KBM-7 (cell line): ENCODE data around the gene AGBL1.
"Not testable (repeated sequence)": the region's sequence is repeated elsewhere in the genome, so short reads cannot be mapped to it uniquely, and the experiment has no call there.

ENCODE experiments used
- DNase-seq: peaks from one replicate; pipeline ENCODE4 v3.0.0-alpha.2; 2015
- in situ Hi-C: fragments of 300-500 bp; cut with MboI; formaldehyde crosslinking; loops from 2 replicates; pipeline ENCODE4 v1.14.3; 2020; ENCODE audit warnings: low sequenced_read_pairs, low pct_unique_long_range_greater_than_20kb, mixed read lengths

The AGBL1 gene

DNA sequence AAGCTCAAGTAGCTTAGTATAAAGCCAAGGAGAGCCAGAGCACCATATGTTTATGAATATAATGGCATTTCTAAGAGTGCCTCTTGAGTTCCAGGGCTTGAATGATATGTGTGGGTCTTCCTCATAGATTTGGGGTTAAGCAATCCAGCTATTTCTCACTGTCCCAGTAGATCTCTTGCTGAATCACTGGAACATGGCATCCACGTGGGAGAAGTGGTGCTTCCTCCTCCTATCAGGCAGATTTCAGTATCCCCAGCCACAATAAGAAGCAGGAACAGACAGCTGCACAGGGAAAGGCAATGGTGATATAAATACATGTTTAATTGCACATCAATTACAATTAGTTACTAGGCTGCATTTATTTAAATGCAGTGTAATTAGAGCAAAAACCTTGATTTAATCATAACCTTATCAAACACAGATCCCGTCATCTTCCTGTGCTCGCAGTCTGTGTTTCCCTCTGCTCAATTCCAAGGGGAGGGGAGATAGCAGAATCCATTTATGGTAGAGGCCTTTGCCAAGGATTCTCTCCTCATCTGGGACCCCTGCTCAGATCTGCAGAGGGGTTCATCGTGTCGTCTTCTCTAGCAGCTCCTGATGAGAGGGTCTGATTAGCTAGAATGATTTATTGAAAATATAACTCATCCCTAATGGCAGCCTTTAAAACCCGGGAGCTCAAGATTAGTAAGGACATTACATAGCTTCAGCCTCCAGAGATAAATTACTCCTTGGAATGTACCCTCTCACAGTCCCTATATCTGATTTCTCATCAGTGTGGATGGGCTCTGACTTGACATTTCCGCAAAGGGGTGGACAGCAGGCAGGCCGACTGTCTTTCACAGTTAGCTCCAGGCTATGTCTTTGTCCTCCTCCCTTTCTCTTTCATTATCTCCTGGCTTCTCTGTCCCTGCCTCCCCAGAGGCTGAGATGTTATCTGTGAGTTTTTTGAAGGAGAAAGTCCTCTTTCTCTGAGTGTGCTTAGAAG, 775.9 kb downstream of the AGBL1 start:
- in situ Hi-C loops, result no loop called here
- no peak for DNase-seq

DNA sequence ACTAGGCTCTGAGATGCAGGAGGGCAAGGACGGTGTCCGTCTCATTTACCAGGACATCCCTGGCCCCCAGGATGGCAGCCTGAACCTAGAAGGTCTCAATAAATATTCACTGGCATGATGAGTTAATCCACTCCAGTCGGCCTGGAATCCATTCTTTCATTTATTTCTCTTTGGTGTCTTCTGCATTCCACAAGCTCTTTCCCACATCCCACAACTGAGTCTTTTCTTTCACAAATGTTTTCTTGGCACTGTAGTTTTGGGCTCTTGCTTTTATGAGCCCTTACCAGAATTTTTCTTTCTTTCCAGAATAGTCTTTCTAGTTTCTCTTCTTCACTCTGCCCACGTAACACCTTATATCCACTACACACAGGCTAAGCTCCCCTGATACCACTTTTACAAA, 778.0 kb downstream of the AGBL1 start:
- in situ Hi-C loops, result no loop called here
- DNase-seq, result no peak

DNA sequence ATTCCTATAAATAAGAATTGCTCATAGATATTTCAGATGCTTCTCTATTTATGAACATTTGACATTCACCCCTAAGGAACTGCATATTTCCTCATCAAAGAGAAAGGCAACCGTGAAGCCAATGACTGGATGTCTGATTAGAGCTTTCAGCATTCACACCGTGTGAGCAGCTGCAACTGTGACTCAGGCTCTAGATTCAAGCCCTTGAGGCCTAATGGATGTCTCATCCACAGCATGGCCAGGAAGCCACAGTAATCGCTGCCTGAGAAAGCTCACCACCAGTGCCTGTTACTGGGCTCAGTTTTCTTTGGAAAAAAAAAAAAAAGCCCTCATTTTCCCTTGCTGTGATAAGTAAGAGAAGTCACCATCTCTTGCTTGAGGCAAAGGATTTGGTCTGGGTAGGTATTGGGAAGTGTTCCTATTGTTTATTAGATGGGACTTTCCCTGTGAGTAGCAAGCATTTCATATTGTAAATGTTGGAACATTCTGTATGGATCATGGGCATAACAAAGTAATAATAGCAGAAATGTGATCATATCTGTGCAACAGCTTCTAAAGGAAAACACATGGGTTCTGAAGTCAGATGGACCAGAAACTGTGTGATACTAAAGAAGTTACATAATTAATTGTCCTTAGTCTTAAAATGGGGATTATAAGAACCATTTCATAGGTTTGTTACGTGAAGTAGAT, 783.7 kb downstream of the AGBL1 start:
- no peak for DNase-seq
- in situ Hi-C loops, result no loop called here

DNA sequence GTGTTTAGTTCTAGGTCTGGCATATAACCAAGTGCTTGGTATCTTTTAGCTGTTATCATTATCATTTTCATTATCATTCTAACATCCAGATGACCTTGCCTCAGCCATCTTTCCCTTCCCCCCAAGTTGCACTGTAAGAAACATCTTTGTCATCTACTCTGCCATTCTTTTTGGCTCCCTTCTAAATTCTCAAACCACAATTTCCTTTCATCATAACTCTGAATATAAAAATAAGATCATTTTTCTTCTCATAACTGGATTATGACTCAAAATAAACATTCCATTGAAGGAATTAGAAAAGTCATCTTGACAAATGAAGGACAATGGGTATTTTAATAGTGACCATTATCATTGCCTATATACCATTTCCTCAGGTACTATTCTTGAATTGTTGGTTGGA, 786.2 kb downstream of the AGBL1 start:
- in situ Hi-C loops, result no loop called here
- DNase-seq, result no peak

DNA sequence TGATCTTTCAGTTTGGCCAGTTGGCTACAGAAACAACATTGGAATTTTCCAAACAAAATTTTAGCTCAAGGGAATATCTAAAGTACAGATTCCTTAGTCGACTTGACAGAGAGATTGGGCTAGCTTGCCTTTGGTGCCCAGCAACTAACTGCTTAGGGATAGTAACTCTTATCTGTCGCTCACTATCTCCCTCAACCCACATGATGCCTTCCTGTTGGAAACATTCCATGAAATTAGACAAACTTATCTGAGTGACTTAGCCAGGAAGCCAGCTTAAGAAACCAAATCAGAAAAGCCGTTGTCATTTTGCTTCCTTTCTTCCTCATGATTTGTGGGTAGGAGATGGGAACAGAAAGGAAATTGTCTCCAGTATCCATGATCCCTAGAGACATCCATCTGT, 791.2 kb downstream of the AGBL1 start:
- no peak for DNase-seq
- in situ Hi-C loops, result no loop called here

DNA sequence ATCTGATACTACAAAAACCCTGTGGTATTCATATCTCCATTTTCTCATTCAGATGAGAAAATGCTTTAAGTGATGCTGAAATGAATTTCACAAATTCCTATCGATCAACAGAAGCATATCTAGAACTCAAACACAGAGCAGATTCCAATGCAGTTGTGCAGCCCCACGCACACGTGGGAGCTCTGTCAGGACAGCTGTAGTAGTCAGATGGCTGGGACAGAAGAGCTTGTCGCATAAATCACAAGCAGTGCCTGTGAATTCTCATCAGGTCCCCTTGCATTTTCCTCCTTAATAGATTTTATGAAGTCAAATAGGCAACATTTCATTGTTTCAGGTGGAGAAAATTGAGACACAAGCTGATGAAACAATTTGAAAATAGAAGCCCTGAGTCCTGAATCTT, 792.3 kb downstream of the AGBL1 start:
- DNase-seq, result no peak
- in situ Hi-C loops, result no loop called here

DNA sequence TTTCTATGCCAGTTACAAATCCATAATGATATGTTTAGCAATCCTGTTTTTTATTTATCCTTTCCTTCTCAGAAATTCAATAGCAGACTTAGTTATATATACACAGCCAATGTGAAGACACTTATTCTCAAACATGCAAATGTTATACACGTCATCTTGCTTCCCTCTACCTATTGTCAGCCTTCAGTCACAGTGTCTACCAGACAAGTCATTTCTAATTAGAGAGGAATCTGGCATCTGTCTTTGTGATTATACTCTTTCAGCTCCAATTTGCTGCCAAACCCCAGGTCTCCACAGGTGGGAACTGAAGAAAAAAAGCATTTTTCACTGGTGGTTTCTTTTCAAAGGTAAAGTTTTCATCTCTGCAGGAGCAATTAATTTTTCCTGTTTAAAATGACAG, 793.1 kb downstream of the AGBL1 start:
- DNase-seq, result no peak
- in situ Hi-C loops, result no loop called here

DNA sequence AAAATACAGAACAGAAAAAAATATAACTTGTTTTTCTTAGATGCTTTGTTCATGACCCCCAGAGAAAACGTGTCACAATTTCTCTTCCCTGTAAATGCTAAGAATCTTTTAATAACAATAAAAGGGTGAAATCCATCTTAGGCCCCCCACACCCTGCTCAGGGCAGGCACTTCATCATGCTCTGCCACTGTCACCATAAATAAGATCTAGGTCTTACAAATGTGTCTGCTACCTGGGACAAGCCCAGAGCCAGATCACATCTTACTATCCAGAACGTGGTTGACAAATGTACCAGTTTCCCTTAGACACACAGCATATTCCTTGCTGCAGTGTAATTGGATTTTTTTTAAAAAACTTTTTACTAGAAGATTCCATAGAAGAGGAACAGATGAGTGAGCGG, 795.4 kb downstream of the AGBL1 start:
- no peak for DNase-seq
- in situ Hi-C loops, result no loop called here

DNA sequence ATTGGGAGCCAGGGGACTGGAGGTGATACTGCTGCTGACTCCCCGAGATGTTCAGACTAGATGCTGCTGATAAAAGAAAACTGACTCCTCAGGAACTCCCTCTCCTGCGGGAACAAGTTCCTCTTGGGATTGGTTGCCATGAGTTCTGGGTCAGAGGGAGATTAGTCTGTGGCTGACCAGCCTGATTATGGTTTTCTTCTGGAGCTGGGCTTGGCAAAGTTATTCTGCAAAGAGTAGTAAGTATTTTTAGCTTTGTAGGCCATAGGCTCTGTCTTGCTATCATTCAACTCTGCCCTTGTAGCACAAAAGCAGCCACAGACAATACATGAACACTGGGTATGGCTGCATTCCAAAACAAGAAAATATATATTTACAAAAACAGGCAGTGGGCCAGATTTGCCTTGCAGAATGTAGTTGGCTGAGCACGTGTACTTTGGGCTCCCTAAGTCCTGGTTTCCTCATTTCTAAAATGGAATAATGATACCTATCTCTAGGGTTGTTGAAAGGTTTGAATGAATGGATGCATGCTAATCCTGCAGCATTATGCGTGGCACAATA, 796.8 kb downstream of the AGBL1 start:
- in situ Hi-C loops, result no loop called here
- DNase-seq, result no peak

DNA sequence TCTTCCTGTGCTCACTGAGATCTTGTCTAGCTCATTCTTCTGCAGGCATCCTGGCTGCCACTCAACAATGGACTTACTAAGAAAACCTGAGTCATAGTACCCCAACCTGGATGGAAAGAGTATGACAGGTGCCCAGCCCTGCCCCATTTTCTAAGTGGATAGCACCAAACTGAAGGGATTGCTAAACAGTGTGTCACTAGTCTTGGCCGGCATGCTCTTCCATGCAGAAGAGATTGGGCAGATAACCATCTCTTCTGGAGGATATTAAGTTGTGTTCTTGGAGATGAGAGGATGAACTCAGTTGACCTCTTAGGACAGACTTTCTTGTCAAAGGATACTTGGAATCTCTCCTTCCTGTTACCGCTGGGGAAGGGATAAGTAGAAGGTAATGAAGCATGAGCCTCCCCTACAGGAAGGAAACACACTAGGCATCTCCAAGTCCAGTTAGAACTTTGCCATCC, 797.5 kb downstream of the AGBL1 start:
- in situ Hi-C loops, result no loop called here
- no peak for DNase-seq

DNA sequence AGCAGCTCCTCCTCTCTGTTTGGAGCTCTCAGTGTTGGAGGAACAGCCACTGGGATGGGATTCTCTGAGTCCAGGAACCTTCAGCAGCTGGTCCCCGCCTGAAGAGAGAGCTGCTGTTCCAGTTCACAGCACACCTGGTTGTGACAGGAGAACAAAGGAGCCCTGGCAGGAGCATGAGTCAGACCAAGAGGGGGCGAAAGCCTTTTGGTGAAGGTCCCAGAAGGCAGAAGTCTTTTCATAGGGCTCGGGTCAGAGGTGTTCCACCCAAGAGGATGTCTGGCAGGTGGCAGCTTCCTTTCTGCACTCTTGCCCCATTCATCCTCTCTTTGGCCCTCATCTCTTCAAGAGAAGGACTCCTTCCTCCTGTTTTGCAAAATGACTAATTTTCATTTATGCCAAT, 799.2 kb downstream of the AGBL1 start:
- in situ Hi-C loops, DNase-seq: not testable (repeated sequence)

DNA sequence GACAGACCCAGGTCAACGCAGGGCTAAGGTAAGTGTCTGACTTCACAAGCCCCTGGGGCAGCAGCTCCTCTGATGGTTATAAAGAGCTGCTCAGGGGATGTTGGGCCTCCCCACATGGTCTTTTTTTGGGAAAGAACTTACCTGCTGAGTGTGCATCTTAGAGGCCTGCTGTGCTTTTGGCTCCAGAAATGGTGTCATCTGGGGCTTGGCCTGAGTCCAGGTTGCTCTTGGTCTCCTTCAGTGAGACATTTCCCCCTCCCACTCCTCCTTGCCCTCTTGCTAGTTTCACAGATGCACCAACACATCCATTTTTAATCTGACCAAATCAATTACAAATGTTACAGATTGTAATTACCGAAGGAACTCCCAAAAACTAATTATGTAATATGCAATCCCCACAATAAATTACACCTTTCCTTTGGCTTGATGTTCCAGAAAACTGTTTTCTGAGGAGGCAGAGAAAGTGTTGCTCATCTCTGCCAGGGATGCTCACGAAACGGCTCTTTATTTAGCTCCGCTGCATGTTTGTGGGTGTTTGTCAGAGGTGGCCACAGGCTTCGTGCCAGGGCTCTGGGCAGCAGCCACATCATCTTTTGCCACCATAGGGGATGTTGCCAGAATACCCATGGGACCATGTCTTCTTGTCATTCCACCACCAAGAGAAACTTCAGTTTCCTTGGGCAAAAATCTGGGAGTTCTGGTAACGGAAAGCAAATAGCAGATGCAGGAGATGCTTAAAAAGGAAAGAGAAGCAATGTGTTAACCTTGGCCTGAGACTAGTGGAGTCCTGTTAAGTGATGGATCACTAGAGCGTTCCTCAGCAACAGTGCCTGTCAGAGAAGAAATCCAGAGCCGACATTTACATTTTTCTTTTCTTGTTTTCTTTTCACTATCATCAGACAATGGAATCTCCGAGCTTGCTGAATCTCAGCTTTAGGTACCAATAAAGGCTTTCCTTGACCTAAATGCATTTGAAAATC, 799.9 kb downstream of the AGBL1 start:
- no peak for DNase-seq
- in situ Hi-C loops, result no loop called here

DNA sequence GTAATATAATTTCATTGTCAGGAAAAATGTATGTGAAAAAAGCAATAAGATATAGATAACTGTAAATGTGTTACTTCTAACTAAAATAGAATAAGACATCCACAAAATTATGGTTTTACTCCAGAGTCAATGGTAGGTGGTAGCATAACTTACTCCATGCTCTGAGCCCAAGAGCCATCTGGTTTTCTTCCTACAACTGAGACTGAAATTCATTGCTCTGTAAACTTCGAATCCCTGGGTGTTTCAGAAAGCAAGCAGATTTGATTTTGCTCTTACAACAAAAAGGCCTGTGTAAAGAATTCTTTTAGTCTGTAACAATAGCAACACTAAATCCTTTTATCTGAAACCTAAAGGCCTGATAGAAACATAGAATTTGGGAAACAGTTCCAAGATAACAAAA, 805.9 kb downstream of the AGBL1 start:
- DNase-seq, result no peak
- in situ Hi-C loops, result no loop called here

DNA sequence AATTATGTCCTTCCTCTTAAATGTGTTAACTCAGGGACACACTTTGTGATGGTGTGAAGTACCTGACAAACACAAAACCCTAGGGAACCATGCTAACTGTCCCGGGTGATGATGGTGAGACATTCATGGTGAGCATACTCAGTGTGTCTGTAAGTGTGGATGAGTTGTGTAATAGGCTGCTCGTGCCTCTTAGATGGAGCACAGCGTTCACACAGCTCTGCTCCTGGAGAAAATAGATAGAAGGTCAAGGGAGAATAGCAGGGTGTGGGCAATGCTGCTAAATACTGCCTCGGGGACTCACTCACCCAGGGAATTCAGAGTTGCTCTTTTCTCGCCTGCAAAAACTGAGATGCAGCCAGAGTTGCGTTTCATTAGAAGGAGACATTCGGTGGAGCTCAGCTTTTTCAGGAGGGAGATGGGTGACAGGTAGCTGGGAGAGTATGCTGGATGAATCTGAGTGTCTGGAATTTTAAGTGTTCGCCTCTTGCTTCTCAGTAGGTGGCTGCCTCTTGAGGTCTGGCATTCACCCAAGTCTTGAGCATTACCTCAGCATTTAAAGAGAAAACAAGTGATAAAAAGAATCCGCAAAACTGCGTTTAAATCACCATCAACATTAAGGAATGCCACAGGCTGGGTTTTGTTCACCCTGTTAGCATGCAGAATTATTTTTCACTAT, 813.2 kb downstream of the AGBL1 start:
- DNase-seq, result no peak
- in situ Hi-C loops, result no loop called here

DNA sequence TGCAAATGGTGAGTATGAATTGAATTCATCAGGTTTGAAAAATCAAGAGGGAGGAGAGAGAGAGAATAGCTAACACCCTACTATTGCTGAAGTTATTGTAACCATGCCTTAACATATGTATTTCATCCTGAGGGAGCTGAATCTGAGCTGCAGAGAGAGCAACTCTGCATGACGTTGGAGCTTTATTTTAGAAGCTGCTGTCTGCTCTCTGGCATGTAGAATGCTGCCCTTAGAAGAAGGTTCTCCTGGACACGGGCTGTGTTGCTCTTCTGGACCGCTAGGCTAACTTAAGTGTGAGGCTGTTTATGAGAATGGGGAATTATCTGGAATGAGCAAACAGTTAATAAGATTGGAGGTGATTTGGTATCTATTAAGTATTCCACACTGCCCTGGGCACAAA, 814.6 kb downstream of the AGBL1 start:
- in situ Hi-C loops, result no loop called here

DNA sequence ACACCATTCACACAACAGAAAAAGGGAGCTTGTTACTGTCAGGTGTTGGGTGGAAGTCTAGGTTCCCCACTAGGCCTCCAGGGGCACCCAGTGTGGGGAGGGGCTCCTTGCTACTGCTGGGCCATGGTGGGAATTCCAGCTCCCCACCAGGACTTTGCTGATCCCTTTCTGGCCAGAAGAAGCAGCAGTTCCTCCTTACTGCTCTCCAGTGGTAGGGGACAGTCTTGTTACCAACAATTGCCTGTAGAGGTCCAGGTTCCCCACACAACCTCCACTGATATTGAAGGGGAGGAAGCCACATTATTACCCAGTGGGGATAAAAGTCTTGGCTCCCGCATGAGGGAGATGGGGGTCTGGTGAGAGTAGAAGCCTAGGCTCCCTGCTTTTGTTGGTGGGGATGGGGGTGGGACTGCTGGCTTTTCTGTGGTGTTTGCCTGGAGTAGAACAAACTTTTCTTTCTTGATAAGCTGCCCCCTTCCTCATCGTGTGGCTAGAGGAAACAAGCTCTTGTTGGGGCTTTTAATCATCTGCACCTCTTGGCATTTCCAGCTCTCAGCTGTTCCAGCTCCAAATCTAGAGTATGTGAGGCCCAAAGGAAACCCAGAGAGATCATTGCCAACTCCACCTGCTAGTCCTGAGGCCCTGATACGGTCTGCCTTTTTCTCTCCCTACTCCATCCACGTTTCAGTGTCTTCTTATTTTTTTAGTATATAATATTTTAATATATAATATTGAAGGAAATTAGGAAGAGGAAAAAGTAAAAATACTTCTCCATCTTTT, 824.2 kb downstream of the AGBL1 start:
- in situ Hi-C loops, result no loop called here

More for the DNA sequence above, 814.6 kb downstream of the AGBL1 start:
- no peak for DNase-seq

DNA sequence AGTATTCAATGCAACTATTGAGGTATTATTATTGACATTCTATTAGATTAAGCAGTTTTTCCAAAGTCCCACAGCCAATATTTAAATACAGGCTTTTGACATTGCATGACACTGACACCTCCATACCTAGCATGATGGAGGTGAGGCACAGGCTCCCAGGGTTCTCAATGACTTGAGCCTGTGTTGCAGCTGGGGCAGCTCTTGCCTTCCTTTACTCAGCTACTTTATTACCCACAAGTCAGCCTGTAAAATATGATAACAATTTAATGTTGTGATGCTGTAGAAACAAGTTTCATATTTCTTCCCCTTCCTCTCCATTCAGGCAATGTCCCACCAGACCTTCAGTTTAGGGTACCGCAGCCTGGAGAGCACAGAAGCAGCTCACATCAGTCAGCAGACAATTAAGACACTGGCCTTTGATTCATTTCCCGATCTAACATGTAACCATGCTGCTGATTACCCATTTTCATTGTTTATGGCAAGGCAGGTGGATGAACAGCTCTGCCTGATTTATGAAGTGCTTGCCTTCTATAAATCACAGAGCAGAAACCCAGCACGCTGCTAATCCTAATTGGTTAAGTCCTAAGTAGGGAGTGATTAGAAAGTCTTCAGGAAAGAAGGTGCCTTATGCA, 826.1 kb downstream of the AGBL1 start:
- no peak for DNase-seq
- in situ Hi-C loops, result no loop called here

More for the DNA sequence above, 824.2 kb downstream of the AGBL1 start:
- no peak for DNase-seq
